ENCODE data around the gene MAPKBP1. TPM values are rescaled to one million over a fixed set of nuclear protein-coding genes. Genes with fewer than 3 reads are reported as not detected.

The MAPKBP1 gene
- total RNA-seq, 1 experiment from 2014 or later, result 13.7 TPM

- Histone ChIP-seq H3K27me3 (ENCODE audit: insufficient read depth, low read length) (no peaks in the 10 kb centered on the region), H4K91ac (ENCODE audit: insufficient read length, low read depth, low read length) (no peak overlapping the region), H4K5ac (ENCODE audit: insufficient read length, low read depth, low read length) (no peak overlapping the region), H2BK20ac (ENCODE audit: low read depth, low read length, poor library complexity, severe bottlenecking) (no peak overlapping the region), H2AFZ (ENCODE audit: low read length) (no peak overlapping the region), H2BK15ac (ENCODE audit: low read depth, low read length) (no peak overlapping the region), H3K4me1 (ENCODE audit: insufficient read depth, low read length) (no peaks in the 10 kb centered on the region), H3K4me2 (ENCODE audit: insufficient read depth, insufficient read length, low read length) (no peak overlapping the region), H2AK5ac (ENCODE audit: insufficient read length, low read length) (no peak overlapping the region), H3K56ac (ENCODE audit: insufficient read length, low read depth, low read length) (no peak overlapping the region), H4K8ac (replicated peaks; ENCODE audit: insufficient read length, low read depth, low read length) (no peak overlapping the region), H3K18ac (ENCODE audit: insufficient read length, low read depth, low read length) (no peak overlapping the region), H3K14ac (ENCODE audit: insufficient read depth, low read length) (no peak overlapping the region), H3T11ph (ENCODE audit: low read length) (no peak overlapping the region), H3K79me1 (ENCODE audit: insufficient read depth, low read depth, low read length, poor library complexity, severe bottlenecking) (no peaks in the 10 kb centered on the region), H3K23me2 (ENCODE audit: insufficient read length, low read depth, low read length, poor library complexity, severe bottlenecking) (no peaks in the 10 kb centered on the region), H4K20me1 (ENCODE audit: control insufficient read depth, insufficient read depth, insufficient read length) (no peaks in the 10 kb centered on the region), H2BK5ac (ENCODE audit: insufficient read length, low read length) (no peak overlapping the region), H2BK120ac (ENCODE audit: low read depth, low read length, poor library complexity, severe bottlenecking) (no peak overlapping the region), H3K79me2 (ENCODE audit: insufficient read depth, low read length) (no peaks in the 10 kb centered on the region), H3K9me3 (ENCODE audit: control insufficient read depth, low read depth, low read length) (no peaks in the 10 kb centered on the region), H3K9ac (ENCODE audit: extremely low read depth, insufficient read length, low read length) (no peak overlapping the region), H3K23ac (ENCODE audit: insufficient read length, low read depth, low read length) (no peak overlapping the region), H2BK12ac (ENCODE audit: insufficient read length, low read depth, low read length) (no peak overlapping the region), H3K27ac (ENCODE audit: insufficient read length, low read depth, low read length) (no peak overlapping the region), H3K4ac (ENCODE audit: low read depth, low read length) (no peak overlapping the region)
- Mint-ChIP-seq H3K27me3 (ENCODE audit: low read depth) (peaks cover 2% of the 10 kb centered on the region; the same call in 1 of the 2 replicates), H3K27ac (no peak overlapping the region), H3K4me3 (no peak overlapping the region), H3K36me3 (ENCODE audit: insufficient read depth in 1 of 3, low read depth in 3 of 3) (no peaks in the 10 kb centered on the region), H3K4me1 (peaks cover 0 to 2% of the 10 kb centered on the region in 2 experiments; a peak in 1 of 4 replicates), H3K9me3 (no peaks in the 10 kb centered on the region; a peak in 1 of 5 replicates)
- no CpG with 5 or more reads among the region's 19 CpGs for WGBS (ENCODE audit: extremely low coverage, insufficient read length, low lambda C conversion rate)
- DNase-seq, result no peak
- TF ChIP-seq CTCF (conservative IDR thresholded peaks at IDR 0.05), result no peak
These were observed 97.1 kb downstream of the MAPKBP1 start for GRCh38 chr15:41871175-41871905.
